K562 (cell line): Measurements from ENCODE around the gene DAGLA. TPM values are rescaled to one million over a fixed set of nuclear protein-coding genes. Genes with fewer than 3 reads are reported as not detected.
A peak's percentile ranks its signal among the peaks of the same experiment; 100 is the strongest.

Experiments used
- BCOR ChIP-seq: fragments of 450-650 bp; IDR thresholded peaks from 2 replicates; pipeline ENCODE4 v1.6.1; 2016
- DEAF1 ChIP-seq: fragments of 450-650 bp; formaldehyde crosslinking; IDR thresholded peaks from 2 replicates; pipeline ENCODE4 v1.4.0; 2020; ENCODE audit warnings: mild to moderate bottlenecking, moderate library complexity
- GABPB1 ChIP-seq: sonication (generic); formaldehyde crosslinking; IDR thresholded peaks from 2 replicates; pipeline ENCODE4 v1.8.0; 2022; ENCODE audit warnings: mild to moderate bottlenecking, missing genetic modification reagents
- HNRNPK ChIP-seq: fragments of 200-400 bp; formaldehyde crosslinking; IDR thresholded peaks from one replicate; pipeline ENCODE4 v1.6.1; 2018; ENCODE audit warnings: mild to moderate bottlenecking, low read depth, low read length; ENCODE audit not compliant: poor library complexity, severe bottlenecking
- NR1H2 ChIP-seq: sonication (generic); formaldehyde crosslinking; IDR thresholded peaks from 2 replicates; pipeline ENCODE4 v1.4.0; 2020; ENCODE audit warnings: mild to moderate bottlenecking, missing genetic modification reagents
- PRMT5 ChIP-seq: sonication (generic); formaldehyde crosslinking; IDR thresholded peaks from 2 replicates; pipeline ENCODE4 v1.5.0; 2020; ENCODE audit warnings: missing genetic modification reagents
- SP1 ChIP-seq: sonication (generic); formaldehyde crosslinking; IDR thresholded peaks from 2 replicates; pipeline ENCODE4 v1.8.1; 2022; ENCODE audit warnings: mild to moderate bottlenecking, missing genetic modification reagents
- TBL1XR1 ChIP-seq, 2 experiments: IDR thresholded peaks; 2 replicates each; pipeline ENCODE4 v1.6.1; 2012; ENCODE audit warnings: improper control_type of control experiment in 2 of 2, low read length in 2 of 2, mild to moderate bottlenecking in 1 of 2
- TCF7L2 ChIP-seq: fragments of 150-350 bp; IDR thresholded peaks from 2 replicates; pipeline ENCODE4 v1.6.1; 2016; ENCODE audit warnings: low read depth, mild to moderate bottlenecking, low read length, moderate library complexity
- ZNF609 ChIP-seq: sonication (generic); formaldehyde crosslinking; IDR thresholded peaks from 2 replicates; pipeline ENCODE4 v1.8.1; 2023; ENCODE audit warnings: missing genetic modification reagents, mild to moderate bottlenecking, borderline replicate concordance
- polyA plus RNA-seq, 8 experiments: library from polyadenylated mRNA; depleted of rRNA in 4 of 8; stranded (reverse) in 5 of 8; unstranded in 3 of 8; fragments of >200 nt; fragmentation: Nextera tagmentation in 2 of 8; fragmentation: Illumina TruSeq in 1 of 8; extraction: Ambion mirVana in 2 of 8; extraction: Trizol in 1 of 8; gene quantifications; 2 replicates each; pipeline versions ENCODE4 v1.2.1 to v1.2.3, GENCODE V29; 2011 to 2014; ENCODE audit warnings: inconsistent platforms in 1 of 8, missing spikeins in 1 of 8
- total RNA-seq, 7 experiments: library from RNA; depleted of rRNA in 6 of 7; stranded (reverse); fragments of >200 nt in 6 of 7; fragmentation: Illumina TruSeq in 2 of 7; extraction: Trizol in 2 of 7; gene quantifications; 2 replicates each; pipeline versions ENCODE4 v1.2.1 to v1.2.3, GENCODE V29; 2011 to 2021; ENCODE audit warnings: low replicate concordance in 1 of 7
- TF ChIP-seq, protein P1 (sequence below), 2 experiments: IDR thresholded peaks in 1 of 2; conservative IDR thresholded peaks in 1 of 2; 2 replicates each; pipeline ENCODE4 v1.6.1; 2016; ENCODE audit warnings: low read depth in 2 of 2, mild to moderate bottlenecking in 1 of 2, missing compliant biosample characterization in 1 of 2, missing genetic modification characterization in 1 of 2, moderate library complexity in 1 of 2
- TF ChIP-seq, protein P2 (sequence below): fragments of 450-650 bp; formaldehyde crosslinking; conservative IDR thresholded peaks from 2 replicates; pipeline ENCODE4 v1.4.0; 2022; ENCODE audit warnings: mild to moderate bottlenecking, missing genetic modification characterization

DAGLA gene
- total and polyA plus RNA-seq, 9 of the 15 experiments (the other 6 are each of a cell fraction or from before 2014, with no cell fraction given): 0.03 to 0.16 (median 0.04) TPM; not detected in 4

- TF ChIP-seq GABPB1: no peak
- no peak for TF ChIP-seq PRMT5 (CRISPR knock-in tag)
- TF ChIP-seq TBL1XR1 (IDR thresholded peaks at IDR 0.05; ENCODE audit: low read length in 2 of 2): no peak
- no peak for TF ChIP-seq HNRNPK
- TF ChIP-seq ZNF609 (CRISPR knock-in tag): no peak
- TF ChIP-seq, protein P1, sequence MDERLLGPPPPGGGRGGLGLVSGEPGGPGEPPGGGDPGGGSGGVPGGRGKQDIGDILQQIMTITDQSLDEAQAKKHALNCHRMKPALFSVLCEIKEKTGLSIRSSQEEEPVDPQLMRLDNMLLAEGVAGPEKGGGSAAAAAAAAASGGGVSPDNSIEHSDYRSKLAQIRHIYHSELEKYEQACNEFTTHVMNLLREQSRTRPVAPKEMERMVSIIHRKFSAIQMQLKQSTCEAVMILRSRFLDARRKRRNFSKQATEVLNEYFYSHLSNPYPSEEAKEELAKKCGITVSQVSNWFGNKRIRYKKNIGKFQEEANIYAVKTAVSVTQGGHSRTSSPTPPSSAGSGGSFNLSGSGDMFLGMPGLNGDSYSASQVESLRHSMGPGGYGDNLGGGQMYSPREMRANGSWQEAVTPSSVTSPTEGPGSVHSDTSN (CRISPR knock-in tag; IDR thresholded peaks at IDR 0.05; ENCODE audit: low read depth): no peak
- TF ChIP-seq, protein P1 (tag; conservative IDR thresholded peaks at IDR 0.05; ENCODE audit: low read depth): peak; percentile 70
- TF ChIP-seq, protein P2, sequence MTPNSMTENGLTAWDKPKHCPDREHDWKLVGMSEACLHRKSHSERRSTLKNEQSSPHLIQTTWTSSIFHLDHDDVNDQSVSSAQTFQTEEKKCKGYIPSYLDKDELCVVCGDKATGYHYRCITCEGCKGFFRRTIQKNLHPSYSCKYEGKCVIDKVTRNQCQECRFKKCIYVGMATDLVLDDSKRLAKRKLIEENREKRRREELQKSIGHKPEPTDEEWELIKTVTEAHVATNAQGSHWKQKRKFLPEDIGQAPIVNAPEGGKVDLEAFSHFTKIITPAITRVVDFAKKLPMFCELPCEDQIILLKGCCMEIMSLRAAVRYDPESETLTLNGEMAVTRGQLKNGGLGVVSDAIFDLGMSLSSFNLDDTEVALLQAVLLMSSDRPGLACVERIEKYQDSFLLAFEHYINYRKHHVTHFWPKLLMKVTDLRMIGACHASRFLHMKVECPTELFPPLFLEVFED (CRISPR knock-in tag): no peak
- TF ChIP-seq DEAF1 (CRISPR knock-in tag): peak; percentile 79
- TF ChIP-seq BCOR: no peak
- no peak for TF ChIP-seq TCF7L2
- TF ChIP-seq NR1H2 (CRISPR knock-in tag): no peak
- no peak; the same call in 1 of the 2 replicates for TF ChIP-seq SP1
Measured at GRCh38 chr11:61733120-61733978, 53.2 kb downstream of the DAGLA start (continued).
